ENCODE measurements around the gene ABHD12B. TPM values are rescaled to one million over a fixed set of nuclear protein-coding genes. Genes with fewer than 3 reads are reported as not detected.

ABHD12B gene
- total and polyA plus RNA-seq, 2 of the 13 experiments (the other 11 are each of a cell fraction or from before 2014, with no cell fraction given): not detected

DNA sequence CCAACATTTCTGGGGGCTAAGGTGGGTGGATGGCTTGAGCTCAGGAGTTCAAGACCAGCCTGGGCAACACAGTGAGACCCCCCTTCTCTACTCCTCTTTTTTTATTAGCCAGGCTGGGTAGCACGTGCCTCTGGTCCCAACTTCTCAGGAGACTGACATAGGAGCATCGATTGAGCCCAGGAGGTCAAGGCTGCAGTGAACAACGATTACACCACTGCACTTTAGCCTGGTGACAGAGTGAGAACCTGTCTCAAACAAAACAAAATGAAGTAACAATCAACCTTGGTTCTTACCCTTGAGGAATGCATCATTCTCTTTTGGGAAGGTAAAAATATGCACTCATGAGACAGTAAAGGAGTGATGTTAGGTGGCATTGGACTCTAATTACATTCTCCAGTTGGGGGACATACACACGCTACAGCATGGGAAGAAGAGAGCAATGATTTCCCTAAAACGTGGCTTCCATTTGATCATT lies 37.0 kb upstream of the ABHD12B start (continued):
- TF ChIP-seq, protein P1, sequence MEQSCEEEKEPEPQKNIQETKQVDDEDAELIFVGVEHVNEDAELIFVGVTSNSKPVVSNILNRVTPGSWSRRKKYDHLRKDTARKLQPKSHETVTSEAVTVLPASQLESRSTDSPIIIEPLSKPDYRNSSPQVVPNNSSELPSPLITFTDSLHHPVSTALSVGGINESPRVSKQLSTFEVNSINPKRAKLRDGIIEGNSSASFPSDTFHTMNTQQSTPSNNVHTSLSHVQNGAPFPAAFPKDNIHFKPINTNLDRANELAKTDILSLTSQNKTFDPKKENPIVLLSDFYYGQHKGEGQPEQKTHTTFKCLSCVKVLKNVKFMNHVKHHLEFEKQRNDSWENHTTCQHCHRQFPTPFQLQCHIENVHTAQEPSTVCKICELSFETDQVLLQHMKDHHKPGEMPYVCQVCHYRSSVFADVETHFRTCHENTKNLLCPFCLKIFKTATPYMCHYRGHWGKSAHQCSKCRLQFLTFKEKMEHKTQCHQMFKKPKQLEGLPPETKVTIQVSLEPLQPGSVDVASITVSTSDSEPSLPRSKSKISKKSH (CRISPR knock-in tag; IDR thresholded peaks at IDR 0.05; ENCODE audit: borderline replicate concordance): no peak
- TF ChIP-seq ZNF101 (CRISPR knock-in tag; IDR thresholded peaks at IDR 0.05; ENCODE audit: borderline replicate concordance, low read depth): no peak
- TF ChIP-seq, protein P2, sequence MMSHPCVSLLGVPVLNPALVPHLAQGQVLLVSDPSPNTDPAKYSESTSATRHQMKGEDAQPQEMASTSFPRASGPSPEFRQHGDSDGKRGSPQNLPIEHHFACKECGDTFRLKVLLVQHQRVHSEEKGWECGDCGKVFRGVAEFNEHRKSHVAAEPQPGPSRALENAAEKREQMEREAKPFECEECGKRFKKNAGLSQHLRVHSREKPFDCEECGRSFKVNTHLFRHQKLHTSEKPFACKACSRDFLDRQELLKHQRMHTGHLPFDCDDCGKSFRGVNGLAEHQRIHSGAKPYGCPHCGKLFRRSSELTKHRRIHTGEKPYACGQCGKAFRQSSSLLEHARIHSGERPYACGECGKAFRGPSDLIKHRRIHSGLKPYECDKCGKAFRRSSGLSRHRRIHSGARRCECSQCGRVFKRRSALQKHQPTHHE (CRISPR knock-in tag; IDR thresholded peaks at IDR 0.05; ENCODE audit: borderline replicate concordance): no peak
- TF ChIP-seq RXRA (CRISPR knock-in tag; IDR thresholded peaks at IDR 0.05): peak; percentile 91; the same call in 1 of the 2 replicates
- TF ChIP-seq, protein P3, sequence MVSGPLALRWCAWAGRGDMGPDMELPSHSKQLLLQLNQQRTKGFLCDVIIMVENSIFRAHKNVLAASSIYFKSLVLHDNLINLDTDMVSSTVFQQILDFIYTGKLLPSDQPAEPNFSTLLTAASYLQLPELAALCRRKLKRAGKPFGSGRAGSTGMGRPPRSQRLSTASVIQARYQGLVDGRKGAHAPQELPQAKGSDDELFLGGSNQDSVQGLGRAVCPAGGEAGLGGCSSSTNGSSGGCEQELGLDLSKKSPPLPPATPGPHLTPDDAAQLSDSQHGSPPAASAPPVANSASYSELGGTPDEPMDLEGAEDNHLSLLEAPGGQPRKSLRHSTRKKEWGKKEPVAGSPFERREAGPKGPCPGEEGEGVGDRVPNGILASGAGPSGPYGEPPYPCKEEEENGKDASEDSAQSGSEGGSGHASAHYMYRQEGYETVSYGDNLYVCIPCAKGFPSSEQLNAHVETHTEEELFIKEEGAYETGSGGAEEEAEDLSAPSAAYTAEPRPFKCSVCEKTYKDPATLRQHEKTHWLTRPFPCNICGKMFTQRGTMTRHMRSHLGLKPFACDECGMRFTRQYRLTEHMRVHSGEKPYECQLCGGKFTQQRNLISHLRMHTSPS (CRISPR knock-in tag; IDR thresholded peaks at IDR 0.05; ENCODE audit: low read depth): no peak
- TF ChIP-seq, protein P4, sequence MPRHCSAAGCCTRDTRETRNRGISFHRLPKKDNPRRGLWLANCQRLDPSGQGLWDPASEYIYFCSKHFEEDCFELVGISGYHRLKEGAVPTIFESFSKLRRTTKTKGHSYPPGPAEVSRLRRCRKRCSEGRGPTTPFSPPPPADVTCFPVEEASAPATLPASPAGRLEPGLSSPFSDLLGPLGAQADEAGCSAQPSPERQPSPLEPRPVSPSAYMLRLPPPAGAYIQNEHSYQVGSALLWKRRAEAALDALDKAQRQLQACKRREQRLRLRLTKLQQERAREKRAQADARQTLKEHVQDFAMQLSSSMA (CRISPR knock-in tag; IDR thresholded peaks at IDR 0.05): no peak
- TF ChIP-seq, protein P5, sequence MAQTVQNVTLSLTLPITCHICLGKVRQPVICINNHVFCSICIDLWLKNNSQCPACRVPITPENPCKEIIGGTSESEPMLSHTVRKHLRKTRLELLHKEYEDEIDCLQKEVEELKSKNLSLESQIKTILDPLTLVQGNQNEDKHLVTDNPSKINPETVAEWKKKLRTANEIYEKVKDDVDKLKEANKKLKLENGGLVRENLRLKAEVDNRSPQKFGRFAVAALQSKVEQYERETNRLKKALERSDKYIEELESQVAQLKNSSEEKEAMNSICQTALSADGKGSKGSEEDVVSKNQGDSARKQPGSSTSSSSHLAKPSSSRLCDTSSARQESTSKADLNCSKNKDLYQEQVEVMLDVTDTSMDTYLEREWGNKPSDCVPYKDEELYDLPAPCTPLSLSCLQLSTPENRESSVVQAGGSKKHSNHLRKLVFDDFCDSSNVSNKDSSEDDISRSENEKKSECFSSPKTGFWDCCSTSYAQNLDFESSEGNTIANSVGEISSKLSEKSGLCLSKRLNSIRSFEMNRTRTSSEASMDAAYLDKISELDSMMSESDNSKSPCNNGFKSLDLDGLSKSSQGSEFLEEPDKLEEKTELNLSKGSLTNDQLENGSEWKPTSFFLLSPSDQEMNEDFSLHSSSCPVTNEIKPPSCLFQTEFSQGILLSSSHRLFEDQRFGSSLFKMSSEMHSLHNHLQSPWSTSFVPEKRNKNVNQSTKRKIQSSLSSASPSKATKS (CRISPR knock-in tag; IDR thresholded peaks at IDR 0.05): no peak
- TF ChIP-seq ZNF382 (CRISPR knock-in tag; IDR thresholded peaks at IDR 0.05; ENCODE audit: borderline replicate concordance): no peak
- TF ChIP-seq NFATC3 (CRISPR knock-in tag; IDR thresholded peaks at IDR 0.05): no peak
- TF ChIP-seq ZNF761 (CRISPR knock-in tag; conservative IDR thresholded peaks at IDR 0.05): peak; percentile 52; the same call in 1 of the 2 replicates
- no peak for TF ChIP-seq ZNF773 (CRISPR knock-in tag; IDR thresholded peaks at IDR 0.05; ENCODE audit: borderline replicate concordance)
- TF ChIP-seq ZMYM4 (CRISPR knock-in tag; IDR thresholded peaks at IDR 0.05): peak; percentile 55; the same call in 1 of the 2 replicates
- no peak for TF ChIP-seq ZBTB7B (CRISPR knock-in tag; IDR thresholded peaks at IDR 0.05)
- TF ChIP-seq EZH2 (conservative IDR thresholded peaks at IDR 0.05; ENCODE audit: low read depth, low read length): no peak
- TF ChIP-seq, protein P6, sequence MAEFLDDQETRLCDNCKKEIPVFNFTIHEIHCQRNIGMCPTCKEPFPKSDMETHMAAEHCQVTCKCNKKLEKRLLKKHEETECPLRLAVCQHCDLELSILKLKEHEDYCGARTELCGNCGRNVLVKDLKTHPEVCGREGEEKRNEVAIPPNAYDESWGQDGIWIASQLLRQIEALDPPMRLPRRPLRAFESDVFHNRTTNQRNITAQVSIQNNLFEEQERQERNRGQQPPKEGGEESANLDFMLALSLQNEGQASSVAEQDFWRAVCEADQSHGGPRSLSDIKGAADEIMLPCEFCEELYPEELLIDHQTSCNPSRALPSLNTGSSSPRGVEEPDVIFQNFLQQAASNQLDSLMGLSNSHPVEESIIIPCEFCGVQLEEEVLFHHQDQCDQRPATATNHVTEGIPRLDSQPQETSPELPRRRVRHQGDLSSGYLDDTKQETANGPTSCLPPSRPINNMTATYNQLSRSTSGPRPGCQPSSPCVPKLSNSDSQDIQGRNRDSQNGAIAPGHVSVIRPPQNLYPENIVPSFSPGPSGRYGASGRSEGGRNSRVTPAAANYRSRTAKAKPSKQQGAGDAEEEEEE (CRISPR knock-in tag; IDR thresholded peaks at IDR 0.05; ENCODE audit: borderline replicate concordance): no peak
